Astrocyte (in vitro differentiated cells and primary cell): ENCODE data around the gene CHST11. TPM values are rescaled to one million over a fixed set of nuclear protein-coding genes. Genes with fewer than 3 reads are reported as not detected.

Experiments
- DNase-seq: peaks from one replicate; pipeline ENCODE4 v3.0.0-alpha.2; 2010; ENCODE audit warnings: low read depth
- FAIRE-seq: peaks from 2 replicates; lab custom pipeline; 2011; peaks lifted over from hg19 to GRCh38; lab: Jason Lieb, UNC
- H2AFZ ChIP-seq: 2 replicates; pipeline ENCODE4 v1.6.0; 2012; ENCODE audit warnings: low read depth, low read length, inconsistent platforms
- H3K27ac ChIP-seq: 2 replicates; pipeline ENCODE4 v1.5.1; 2011; ENCODE audit warnings: low read depth, low read length, inconsistent platforms
- H3K27me3 ChIP-seq: 2 replicates; pipeline ENCODE4 v1.6.0; 2011; ENCODE audit warnings: low read length, inconsistent platforms; ENCODE audit not compliant: insufficient read depth
- H3K36me3 ChIP-seq: 2 replicates; pipeline ENCODE4 v1.5.1; 2011; ENCODE audit warnings: low read length, inconsistent platforms; ENCODE audit not compliant: insufficient read depth
- H3K4me1 ChIP-seq: 2 replicates; pipeline ENCODE4 v1.5.1; 2011; ENCODE audit warnings: low read length, inconsistent platforms; ENCODE audit not compliant: insufficient read depth
- H3K4me2 ChIP-seq: 2 replicates; pipeline ENCODE4 v1.6.0; 2012; ENCODE audit warnings: low read length, inconsistent platforms
- H3K4me3 ChIP-seq: 2 replicates; pipeline ENCODE4 v1.5.1; 2011; ENCODE audit warnings: low read depth, mild to moderate bottlenecking, low read length, inconsistent platforms; ENCODE audit not compliant: insufficient read depth
- H3K79me2 ChIP-seq: 2 replicates; pipeline ENCODE4 v1.6.0; 2012; ENCODE audit warnings: mild to moderate bottlenecking, low read length, inconsistent platforms; ENCODE audit not compliant: insufficient read depth
- H3K9ac ChIP-seq: 2 replicates; pipeline ENCODE4 v1.6.0; 2012; ENCODE audit warnings: mild to moderate bottlenecking, low read length, inconsistent platforms
- H3K9me3 ChIP-seq: 2 replicates; pipeline ENCODE4 v1.5.1; 2012; ENCODE audit warnings: low read depth, mild to moderate bottlenecking, low read length, inconsistent platforms; ENCODE audit not compliant: insufficient read depth
- H4K20me1 ChIP-seq: 2 replicates; pipeline ENCODE4 v1.6.0; 2012; ENCODE audit warnings: low read length, inconsistent platforms; ENCODE audit not compliant: insufficient read depth
- H3K27ac Mint-ChIP-seq: one replicate; pipeline ENCODE4 v1.8.0; 2021; ENCODE audit warnings: mild to moderate bottlenecking, mixed read lengths; ENCODE audit not compliant: unreplicated experiment
- H3K27me3 Mint-ChIP-seq: one replicate; pipeline ENCODE4 v1.8.0; 2021; ENCODE audit warnings: low read depth, mixed read lengths; ENCODE audit not compliant: unreplicated experiment
- H3K36me3 Mint-ChIP-seq: one replicate; pipeline ENCODE4 v1.8.0; 2021; ENCODE audit warnings: low read depth, mixed read lengths; ENCODE audit not compliant: unreplicated experiment
- H3K4me1 Mint-ChIP-seq: one replicate; pipeline ENCODE4 v1.8.0; 2021; ENCODE audit warnings: low read depth, mixed read lengths; ENCODE audit not compliant: unreplicated experiment
- H3K4me3 Mint-ChIP-seq: one replicate; pipeline ENCODE4 v1.8.0; 2021; ENCODE audit warnings: mild to moderate bottlenecking, moderate library complexity, mixed read lengths; ENCODE audit not compliant: unreplicated experiment
- H3K9me3 Mint-ChIP-seq: one replicate; pipeline ENCODE4 v1.8.0; 2021; ENCODE audit warnings: mild to moderate bottlenecking, mixed read lengths; ENCODE audit not compliant: unreplicated experiment
- EZH2 ChIP-seq: IDR thresholded peaks from 2 replicates; pipeline ENCODE4 v1.6.1; 2012; ENCODE audit warnings: mild to moderate bottlenecking, low read length, inconsistent platforms; ENCODE audit not compliant: insufficient read depth
- total RNA-seq: library from RNA; stranded (reverse); gene quantifications from 2 replicates; pipeline ENCODE4 v1.2.1, GENCODE V29; 2021
- TF ChIP-seq, protein P1 (sequence below): IDR thresholded peaks from 2 replicates; pipeline ENCODE4 v1.5.1; 2011; ENCODE audit warnings: low read depth, mild to moderate bottlenecking, inconsistent platforms, low read length, moderate library complexity; ENCODE audit not compliant: insufficient read depth

Gene CHST11
- total RNA-seq, 1 donor from 2014 or later = 30.2 TPM

DNA sequence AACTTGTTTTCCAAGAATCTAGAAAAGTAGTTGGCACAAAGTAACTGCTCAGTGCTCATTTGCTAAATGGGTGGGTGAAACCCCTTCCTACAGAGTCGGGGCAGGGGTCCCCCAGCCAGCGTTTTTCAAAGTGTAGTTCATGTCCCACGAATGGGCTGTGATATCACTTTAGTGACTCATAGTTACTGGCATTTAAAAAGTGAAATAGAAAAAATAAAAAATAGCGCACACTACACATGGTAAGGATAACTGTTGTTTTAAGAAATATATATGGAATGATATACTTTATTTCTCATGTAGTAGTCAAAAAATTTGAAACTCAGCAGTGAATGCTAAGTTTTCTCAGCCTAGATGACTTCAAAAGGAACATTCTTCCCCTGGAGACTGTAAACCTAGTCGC, 250.4 kb downstream of the CHST11 start:
- no peaks in the 10 kb centered on the region for H3K27me3 ChIP-seq
- DNase-seq (peak; percentile 26), FAIRE-seq (no peak)
- peak overlapping the region; percentile 24 for H3K27ac ChIP-seq
- Mint-ChIP-seq H3K4me1 (peaks cover 14% of the 10 kb centered on the region), H3K27me3 (no peaks in the 10 kb centered on the region), H3K36me3 (peaks cover 7% of the 10 kb centered on the region), H3K9me3 (peaks cover 2% of the 10 kb centered on the region), H3K4me3 (no peak overlapping the region), H3K27ac (peak overlapping the region; percentile 29)
- H4K20me1 ChIP-seq = peaks cover 67% of the 10 kb centered on the region
- H3K4me1 ChIP-seq = peaks cover 29% of the 10 kb centered on the region
- H3K79me2 ChIP-seq = peaks cover 5% of the 10 kb centered on the region
- peak overlapping the region; percentile 52 for H3K4me2 ChIP-seq
- H3K36me3 ChIP-seq = no peaks in the 10 kb centered on the region
- TF ChIP-seq EZH2 = no peak
- TF ChIP-seq, protein P1, sequence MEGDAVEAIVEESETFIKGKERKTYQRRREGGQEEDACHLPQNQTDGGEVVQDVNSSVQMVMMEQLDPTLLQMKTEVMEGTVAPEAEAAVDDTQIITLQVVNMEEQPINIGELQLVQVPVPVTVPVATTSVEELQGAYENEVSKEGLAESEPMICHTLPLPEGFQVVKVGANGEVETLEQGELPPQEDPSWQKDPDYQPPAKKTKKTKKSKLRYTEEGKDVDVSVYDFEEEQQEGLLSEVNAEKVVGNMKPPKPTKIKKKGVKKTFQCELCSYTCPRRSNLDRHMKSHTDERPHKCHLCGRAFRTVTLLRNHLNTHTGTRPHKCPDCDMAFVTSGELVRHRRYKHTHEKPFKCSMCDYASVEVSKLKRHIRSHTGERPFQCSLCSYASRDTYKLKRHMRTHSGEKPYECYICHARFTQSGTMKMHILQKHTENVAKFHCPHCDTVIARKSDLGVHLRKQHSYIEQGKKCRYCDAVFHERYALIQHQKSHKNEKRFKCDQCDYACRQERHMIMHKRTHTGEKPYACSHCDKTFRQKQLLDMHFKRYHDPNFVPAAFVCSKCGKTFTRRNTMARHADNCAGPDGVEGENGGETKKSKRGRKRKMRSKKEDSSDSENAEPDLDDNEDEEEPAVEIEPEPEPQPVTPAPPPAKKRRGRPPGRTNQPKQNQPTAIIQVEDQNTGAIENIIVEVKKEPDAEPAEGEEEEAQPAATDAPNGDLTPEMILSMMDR = no peak
- peak overlapping the region; percentile 30 for H3K9ac ChIP-seq
- no peaks in the 10 kb centered on the region for H3K9me3 ChIP-seq
- H3K4me3 ChIP-seq = no peak overlapping the region
- H2AFZ ChIP-seq = no peak overlapping the region

DNA sequence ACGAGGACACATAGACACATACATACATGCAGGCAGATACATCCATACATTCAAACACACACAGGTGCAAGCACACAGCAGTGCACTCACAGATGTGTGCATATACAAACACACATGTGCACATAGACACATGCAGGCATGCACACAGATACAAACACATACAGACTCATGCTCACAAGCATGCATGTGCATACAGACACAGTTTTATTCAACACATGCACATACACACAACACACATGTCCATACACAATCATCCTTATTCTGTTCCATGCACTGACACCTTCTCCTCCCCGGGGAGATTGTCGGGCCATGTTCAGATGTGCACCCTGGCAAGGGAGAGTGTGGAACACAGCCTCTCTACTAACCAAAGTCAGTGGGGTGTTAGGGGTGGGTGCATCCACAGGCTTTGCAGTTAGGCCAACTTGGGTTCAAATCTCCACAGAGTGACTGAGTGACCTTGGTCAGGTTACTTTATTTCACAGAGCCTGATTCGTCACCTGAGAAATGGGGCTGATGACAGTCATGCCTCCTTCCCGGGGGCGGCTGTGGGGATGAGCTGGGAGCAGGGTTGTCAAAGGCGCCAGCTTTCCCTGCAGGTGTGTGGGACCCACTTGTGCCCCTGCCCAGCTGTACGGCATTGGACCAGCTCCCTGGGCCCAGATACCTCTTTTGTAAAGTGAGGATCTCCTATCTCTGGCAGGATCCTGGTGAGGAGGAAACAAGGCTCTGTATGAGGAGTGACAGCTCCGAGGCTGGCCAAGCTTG, 251.2 kb downstream of the CHST11 start:
- H3K4me3 Mint-ChIP-seq = no peak overlapping the region
- Histone ChIP-seq H3K36me3 (no peaks in the 10 kb centered on the region), H3K27ac (peak overlapping the region; percentile 24)

More for the DNA sequence above, 251.2 kb downstream of the CHST11 start:
- H3K36me3 Mint-ChIP-seq = peaks cover 7% of the 10 kb centered on the region
- no peak overlapping the region for H2AFZ ChIP-seq
- no peak overlapping the region for H3K27ac Mint-ChIP-seq
- peaks cover 2% of the 10 kb centered on the region for H3K9me3 Mint-ChIP-seq
- H4K20me1 ChIP-seq = peaks cover 62% of the 10 kb centered on the region
- H3K27me3 ChIP-seq = no peaks in the 10 kb centered on the region
- H3K4me2 ChIP-seq = peak overlapping the region; percentile 52
- DNase-seq (no peak), FAIRE-seq (peak; percentile 82)
- H3K79me2 ChIP-seq = peaks cover 5% of the 10 kb centered on the region
- TF ChIP-seq, protein P1 = no peak
- no peak for TF ChIP-seq EZH2
- peak overlapping the region; percentile 30 for H3K9ac ChIP-seq
- H3K4me1 ChIP-seq = peaks cover 35% of the 10 kb centered on the region
- no peak overlapping the region for H3K4me3 ChIP-seq
- no peaks in the 10 kb centered on the region for H3K9me3 ChIP-seq
- no peaks in the 10 kb centered on the region for H3K27me3 Mint-ChIP-seq
- peaks cover 19% of the 10 kb centered on the region for H3K4me1 Mint-ChIP-seq
